Gastroesophageal sphincter (tissue), 4 donors: ENCODE measurements around the gene SH2B3. TPM values are rescaled to one million over a fixed set of nuclear protein-coding genes. Genes with fewer than 3 reads are reported as not detected.

ENCODE experiments used
- ATAC-seq: fragments of 150-250 bp; one replicate; pipeline ENCODE4 v1.9.1; 2016; ENCODE audit warnings: mild to moderate bottlenecking, moderate library complexity
- H3K27ac ChIP-seq, 4 donors: fragments of 200-600 bp; sonication (generic) in 3 of 4; 1 replicate in 3 of 4; 2 replicates in 1 of 4; pipeline ENCODE4 v1.5.1; 2016 to 2019
- H3K27me3 ChIP-seq: fragments of 200-600 bp; sonication (generic); one replicate; pipeline ENCODE4 v1.5.1; 2019
- H3K36me3 ChIP-seq, 2 donors: fragments of 200-600 bp; sonication (generic); one replicate each; pipeline ENCODE4 v1.5.1; 2019; ENCODE audit warnings: control low read depth in 1 of 2
- H3K4me1 ChIP-seq, 3 donors: fragments of 200-600 bp; sonication (generic); 1 replicate in 2 of 3; 2 replicates in 1 of 3; pipeline ENCODE4 v1.5.1; 2016 to 2019; ENCODE audit warnings: control low read depth in 2 of 3
- H3K4me3 ChIP-seq, 2 donors: fragments of 200-600 bp; sonication (generic); one replicate each; pipeline ENCODE4 v1.5.1; 2019; ENCODE audit warnings: mild to moderate bottlenecking in 1 of 2, moderate library complexity in 1 of 2
- H3K9me3 ChIP-seq, 3 donors: fragments of 200-600 bp; sonication (generic); one replicate each; pipeline ENCODE4 v1.5.1; 2017 to 2019; ENCODE audit warnings: control low read depth in 2 of 3
- CTCF ChIP-seq, 4 experiments: fragments of 200-600 bp in 2 of 4; fragments of 450-650 bp in 2 of 4; sonication (generic) in 1 of 4; IDR thresholded peaks; one replicate each; pipeline ENCODE4 v1.5.1; 2017 to 2019; ENCODE audit warnings: antibody characterized with exemption in 4 of 4, mild to moderate bottlenecking in 2 of 4, moderate library complexity in 2 of 4
- EP300 ChIP-seq: sonication (generic); formaldehyde crosslinking; IDR thresholded peaks from one replicate; pipeline ENCODE4 v1.6.1; 2017; ENCODE audit warnings: antibody characterized with exemption, mild to moderate bottlenecking
- POLR2A ChIP-seq, 2 donors: fragments of 450-650 bp; IDR thresholded peaks; one replicate each; pipeline ENCODE4 v1.6.1; 2017; ENCODE audit warnings: antibody characterized with exemption in 2 of 2, mild to moderate bottlenecking in 2 of 2, moderate library complexity in 1 of 2
- POLR2AphosphoS5 ChIP-seq: sonication (generic); formaldehyde crosslinking; IDR thresholded peaks from one replicate; pipeline ENCODE4 v1.6.1; 2017; ENCODE audit warnings: antibody characterized with exemption
- WGBS, 2 donors: methylation state at CpG; one replicate each; pipeline ENCODE4 v1.1.5; 2018; ENCODE audit warnings: low coverage in 1 of 2; 5-methylcytosine and 5-hydroxymethylcytosine counted together
- total RNA-seq, 4 donors: library from RNA; depleted of rRNA; stranded (reverse); fragments of >200 nt; gene quantifications; one replicate each; pipeline ENCODE4 v1.1.0, GENCODE V29; 2016

The SH2B3 gene
- total RNA-seq, 4 donors from 2014 or later: 17.0 to 33.1 (median 23.3) TPM

GRCh38 chr12:111444314-111444924 lies 38.7 kb downstream of the SH2B3 start:
- no peak for ATAC-seq
- Histone ChIP-seq H3K4me3 (no peak overlapping the region), H3K4me1 (peaks cover 0 to 87% (median 25%) of the 10 kb centered on the region in 3 donors), H3K27ac (peak overlapping the region in 3 of 4 donors; percentile 57 to 71 (median 63)), H3K27me3 (no peaks in the 10 kb centered on the region), H3K36me3 (peaks cover 0 to 87% of the 10 kb centered on the region in 2 donors), H3K9me3 (no peaks in the 10 kb centered on the region)
- 79 to 100% methylated on average over 1 to 2 of the region's 8 CpGs for WGBS, 2 donors
- TF ChIP-seq EP300 (no peak), CTCF (IDR thresholded peaks at IDR 0.05) (no peak), POLR2AphosphoS5 (no peak)

GRCh38 chr12:111444925-111445725 lies 39.4 kb downstream of the SH2B3 start:
- Histone ChIP-seq H3K4me1 (peaks cover 0 to 86% (median 19%) of the 10 kb centered on the region in 3 donors), H3K27me3 (no peaks in the 10 kb centered on the region), H3K9me3 (no peaks in the 10 kb centered on the region), H3K36me3 (peaks cover 0 to 94% of the 10 kb centered on the region in 2 donors), H3K4me3 (no peak overlapping the region), H3K27ac (peak overlapping the region in 3 of 4 donors; percentile 57 to 71 (median 63))
- ATAC-seq: peak; percentile 73
- no peak for TF ChIP-seq CTCF (IDR thresholded peaks at IDR 0.05)
- TF ChIP-seq POLR2A (IDR thresholded peaks at IDR 0.05): no peak
- no peak for TF ChIP-seq EP300
- no peak for TF ChIP-seq POLR2AphosphoS5
- WGBS, 2 donors: no CpG with 5 or more reads among the region's 11 CpGs

DNA sequence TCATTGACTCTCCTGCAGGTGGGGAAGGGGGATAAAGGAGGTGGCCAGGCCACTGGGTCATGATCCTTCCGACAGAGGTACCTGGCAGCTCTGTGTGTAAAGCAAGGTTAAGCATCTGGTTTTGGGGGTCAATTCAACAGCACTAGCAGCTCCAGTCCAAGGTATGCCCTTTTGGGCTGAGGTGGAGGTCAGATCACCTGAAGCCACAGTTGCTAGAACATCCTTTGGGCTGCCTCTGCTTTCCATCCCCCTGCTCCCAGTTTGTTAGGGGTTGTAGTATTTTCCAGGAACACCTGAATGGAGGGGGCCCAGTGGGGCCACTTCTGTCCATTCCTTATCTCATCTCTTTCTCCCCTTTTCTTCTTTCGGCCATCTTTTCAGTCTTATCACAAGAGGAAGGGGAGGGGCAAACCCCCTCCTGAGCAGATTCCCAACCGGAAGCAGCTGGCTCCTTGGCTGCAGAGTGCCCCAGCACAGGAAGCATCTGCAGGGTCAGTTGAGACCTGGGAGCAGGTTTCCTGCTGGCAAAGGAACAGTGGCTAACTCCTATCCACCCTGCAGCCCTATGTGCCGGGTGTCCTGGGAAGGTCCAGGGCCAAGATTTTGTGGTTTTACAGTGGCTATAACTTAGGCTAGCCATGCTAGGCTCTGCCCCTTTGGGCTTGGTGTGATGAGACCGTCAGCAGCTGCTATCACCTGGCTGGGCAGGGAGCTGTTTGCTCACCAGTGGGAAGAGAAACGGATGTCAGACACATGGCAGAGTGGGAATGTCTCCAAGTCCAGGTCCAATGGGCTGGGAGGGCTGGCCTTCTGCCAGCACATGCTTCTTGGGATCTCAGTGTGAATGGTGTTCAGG lies 40.2 kb downstream of the SH2B3 start:
- 0 to 7% methylated on average over 1 to 3 of the region's 6 CpGs for WGBS, 2 donors
- TF ChIP-seq EP300 (no peak), CTCF (IDR thresholded peaks at IDR 0.05) (no peak), POLR2AphosphoS5 (peak; percentile 62), POLR2A (IDR thresholded peaks at IDR 0.05) (no peak)
- H3K36me3 ChIP-seq: peaks cover 0 to 96% of the 10 kb centered on the region in 2 donors

GRCh38 chr12:111446631-111447570 lies 41.2 kb downstream of the SH2B3 start:
- Histone ChIP-seq H3K4me3 (no peak overlapping the region), H3K9me3 (no peaks in the 10 kb centered on the region), H3K27me3 (no peaks in the 10 kb centered on the region), H3K4me1 (peaks cover 0 to 90% (median 18%) of the 10 kb centered on the region in 3 donors), H3K36me3 (peaks cover 0 to 96% of the 10 kb centered on the region in 2 donors), H3K27ac (peak overlapping the region in 3 of 4 donors; percentile 57 to 71 (median 63))
- WGBS, 2 donors: 93% methylated on average over 3 of the region's 20 CpGs; no CpG with 5 or more reads in 1 of the 2 donors
- ATAC-seq: no peak
- TF ChIP-seq EP300 (no peak), POLR2AphosphoS5 (no peak), POLR2A (IDR thresholded peaks at IDR 0.05) (no peak), CTCF (IDR thresholded peaks at IDR 0.05) (no peak)

More for the DNA sequence above, 40.2 kb downstream of the SH2B3 start:
- ATAC-seq: peak; percentile 37
- H3K9me3 ChIP-seq: no peaks in the 10 kb centered on the region
- no peak overlapping the region for H3K4me3 ChIP-seq
- peak overlapping the region in 3 of 4 donors; percentile 57 to 71 (median 63) for H3K27ac ChIP-seq
- no peaks in the 10 kb centered on the region for H3K27me3 ChIP-seq
- H3K4me1 ChIP-seq: peaks cover 0 to 86% (median 18%) of the 10 kb centered on the region in 3 donors
